WI38 (cell line): Measurements from ENCODE around the gene COL18A1.

Experiments used
- H3K4me3 ChIP-seq: 2 replicates; pipeline ENCODE4 v1.5.1; 2011; ENCODE audit warnings: low read depth, mild to moderate bottlenecking, control low read depth, low read length
- CTCF ChIP-seq: IDR thresholded peaks from 2 replicates; pipeline ENCODE4 v1.5.1; 2012; ENCODE audit warnings: low read depth, mild to moderate bottlenecking, control low read depth, low read length

COL18A1 gene

GRCh38 chr21:45539796-45540600 lies 135.0 kb downstream of the COL18A1 start:
- H3K4me3 ChIP-seq: no peak overlapping the region
- TF ChIP-seq CTCF: no peak

GRCh38 chr21:45540601-45540970 lies 135.6 kb downstream of the COL18A1 start:
- no peak overlapping the region for H3K4me3 ChIP-seq
- no peak for TF ChIP-seq CTCF

- peak overlapping the region; percentile 58 for H3K4me3 ChIP-seq
- TF ChIP-seq CTCF: no peak
Observed at GRCh38 chr21:45541221-45542039, 136.5 kb downstream of the COL18A1 start.

GRCh38 chr21:45542242-45542666 lies 137.3 kb downstream of the COL18A1 start, which contains the start of gene SLC19A1:
SLC19A1 (minus strand) TSS chr21:45542440; CDS start chr21:45537959, 4,481 bp downstream.
- no peak for TF ChIP-seq CTCF
- H3K4me3 ChIP-seq: peak within 1 kb of the TSS; percentile 58

GRCh38 chr21:45542667-45543370 lies 137.9 kb downstream of the COL18A1 start:
- no peak for TF ChIP-seq CTCF
- H3K4me3 ChIP-seq: peak overlapping the region; percentile 58

- H3K4me3 ChIP-seq: no peak overlapping the region
- TF ChIP-seq CTCF: no peak
Observed at GRCh38 chr21:45543371-45543709, 138.4 kb downstream of the COL18A1 start.
